GM19351 (cell line): ENCODE measurements around the gene CNN2.

Experiments
- ATAC-seq: cut with Tn5 transposase; IDR thresholded peaks from one replicate; pipeline ENCODE4 v1.9.1; 2021; ENCODE audit warnings: mild to moderate bottlenecking, moderate library complexity; ENCODE audit not compliant: unreplicated experiment

The CNN2 gene

GRCh38 chr19:1025960-1026782 is at the start of gene CNN2:
Gene CNN2 (plus strand): TSS chr19:1026608. CDS start chr19:1026662, 54 bp downstream.
- ATAC-seq, result peak; percentile 55

GRCh38 chr19:977058-977464 is 49.3 kb upstream of the CNN2 start:
- no peak for ATAC-seq

- no peak for ATAC-seq
Measured at GRCh38 chr19:979318-979741, 47.1 kb upstream of the CNN2 start.

GRCh38 chr19:980133-980998 is 46.0 kb upstream of the CNN2 start:
- ATAC-seq, result no peak

GRCh38 chr19:982567-983170 is 43.7 kb upstream of the CNN2 start:
- peak; percentile 45 for ATAC-seq

GRCh38 chr19:984165-984967 is 42.0 kb upstream of the CNN2 start, which contains the start of gene WDR18:
Gene WDR18 (plus strand): TSS chr19:984345. CDS start chr19:984354, 9 bp downstream.
- peak; percentile 77 for ATAC-seq

GRCh38 chr19:986083-986482 is 40.3 kb upstream of the CNN2 start:
- no peak for ATAC-seq

GRCh38 chr19:988081-988480 is 38.3 kb upstream of the CNN2 start:
- ATAC-seq, result no peak

GRCh38 chr19:988510-988909 is 37.9 kb upstream of the CNN2 start:
- no peak for ATAC-seq

GRCh38 chr19:989381-990081 is 36.9 kb upstream of the CNN2 start:
- no peak for ATAC-seq

- no peak for ATAC-seq
Measured at GRCh38 chr19:990119-990571, 36.3 kb upstream of the CNN2 start.

GRCh38 chr19:990746-991145 is 35.7 kb upstream of the CNN2 start:
- ATAC-seq, result no peak

- no peak for ATAC-seq
Measured at GRCh38 chr19:991174-991931, 35.1 kb upstream of the CNN2 start.

- no peak for ATAC-seq
Measured at GRCh38 chr19:991932-992669, 34.3 kb upstream of the CNN2 start.

- ATAC-seq, result no peak
Measured at GRCh38 chr19:992670-993055, 33.7 kb upstream of the CNN2 start.

GRCh38 chr19:993361-993830 is 33.0 kb upstream of the CNN2 start:
- ATAC-seq, result no peak

- ATAC-seq, result no peak
Measured at GRCh38 chr19:993831-994393, 32.5 kb upstream of the CNN2 start.

GRCh38 chr19:994516-994915 is 31.9 kb upstream of the CNN2 start:
- ATAC-seq, result no peak
